Activated naive CD4-positive, alpha-beta T cell treated with anti-CD3 and anti-CD28 coated beads, Interleukin-2, amount 50 U/mL, for 72 hours (primary cell): Measurements from ENCODE around the gene DLD. TPM values are rescaled to one million over a fixed set of nuclear protein-coding genes. Genes with fewer than 3 reads are reported as not detected.
"Not testable (repeated sequence)": the region's sequence is repeated elsewhere in the genome, so short reads cannot be mapped to it uniquely, and the experiment has no call there.

ENCODE experiments used
- ATAC-seq, 2 donors: fragments of 150-1000 bp; cut with Tn5 transposase; 2 replicates each; pipeline ENCODE4 v1.10.0; 2021; ENCODE audit warnings: mild to moderate bottlenecking in 2 of 2, moderate library complexity in 2 of 2
- DNase-seq, 2 donors: peaks; one replicate each; pipeline ENCODE4 v3.0.0; 2021 to 2022; ENCODE audit warnings: low spot score in 2 of 2
- H3K27ac Mint-ChIP-seq, 2 donors: one replicate each; pipeline ENCODE4 v1.8.0; 2022; ENCODE audit warnings: mild to moderate bottlenecking in 2 of 2, mixed read lengths in 2 of 2
- H3K36me3 Mint-ChIP-seq, 2 donors: one replicate each; pipeline ENCODE4 v1.8.0; 2022; ENCODE audit warnings: mixed read lengths in 2 of 2
- H3K9me3 Mint-ChIP-seq, 2 donors: one replicate each; pipeline ENCODE4 v1.8.0; 2022; ENCODE audit warnings: mixed read lengths in 2 of 2
- total RNA-seq, 2 donors: library from RNA; stranded (reverse); gene quantifications; one replicate each; pipeline ENCODE4 v1.2.3, GENCODE V29; 2022

DLD gene
- total RNA-seq, 2 donors from 2014 or later, result 82.8 to 96.5 TPM

GRCh38 chr7:107946881-107947280 is 55.9 kb downstream of the DLD start:
- DNase-seq (no peak), ATAC-seq (no peak)
- no peaks in the 10 kb centered on the region for H3K36me3 Mint-ChIP-seq
- H3K9me3 Mint-ChIP-seq, result no peaks in the 10 kb centered on the region
- no peak overlapping the region for H3K27ac Mint-ChIP-seq

- Mint-ChIP-seq H3K27ac (no peak overlapping the region), H3K9me3 (no peaks in the 10 kb centered on the region), H3K36me3 (no peaks in the 10 kb centered on the region)
- ATAC-seq, result no peak
- no peak for DNase-seq
Measured at GRCh38 chr7:107948645-107949442, 57.9 kb downstream of the DLD start.

GRCh38 chr7:107949443-107949935 is 58.5 kb downstream of the DLD start:
- H3K36me3 Mint-ChIP-seq, result no peaks in the 10 kb centered on the region
- ATAC-seq (no peak), DNase-seq (no peak)
- no peaks in the 10 kb centered on the region for H3K9me3 Mint-ChIP-seq
- H3K27ac Mint-ChIP-seq, result no peak overlapping the region

- no peak overlapping the region for H3K27ac Mint-ChIP-seq
- no peak for DNase-seq
- H3K36me3 Mint-ChIP-seq, result no peaks in the 10 kb centered on the region
- no peak for ATAC-seq
- H3K9me3 Mint-ChIP-seq, result no peaks in the 10 kb centered on the region
Measured at GRCh38 chr7:107951172-107951787, 60.3 kb downstream of the DLD start.

- Mint-ChIP-seq H3K9me3 (no peaks in the 10 kb centered on the region), H3K27ac (no peak overlapping the region), H3K36me3 (no peaks in the 10 kb centered on the region)
- DNase-seq (no peak), ATAC-seq (no peak)
Measured at GRCh38 chr7:107951896-107952295, 60.9 kb downstream of the DLD start.

- H3K9me3 Mint-ChIP-seq, result no peaks in the 10 kb centered on the region
- no peak for DNase-seq
- H3K27ac Mint-ChIP-seq, result no peak overlapping the region
- ATAC-seq, result no peak
- H3K36me3 Mint-ChIP-seq, result no peaks in the 10 kb centered on the region
Measured at GRCh38 chr7:107953265-107953923, 62.4 kb downstream of the DLD start.

GRCh38 chr7:107953924-107954303 is 62.9 kb downstream of the DLD start:
- H3K9me3 Mint-ChIP-seq, result no peaks in the 10 kb centered on the region

GRCh38 chr7:107955394-107955793 is 64.4 kb downstream of the DLD start:
- Mint-ChIP-seq H3K27ac (no peak overlapping the region), H3K36me3 (no peaks in the 10 kb centered on the region), H3K9me3 (no peaks in the 10 kb centered on the region)
- DNase-seq (no peak), ATAC-seq (no peak)

More at GRCh38 chr7:107953924-107954303, 62.9 kb downstream of the DLD start:
- DNase-seq (no peak), ATAC-seq (no peak)
- Mint-ChIP-seq H3K27ac (no peak overlapping the region), H3K36me3 (no peaks in the 10 kb centered on the region)

GRCh38 chr7:107956950-107957349 is 66.0 kb downstream of the DLD start:
- not testable (repeated sequence) for DNase-seq, H3K27ac Mint-ChIP-seq, H3K9me3 Mint-ChIP-seq, ATAC-seq, H3K36me3 Mint-ChIP-seq

- no peak for ATAC-seq
- Mint-ChIP-seq H3K9me3 (no peaks in the 10 kb centered on the region), H3K27ac (no peak overlapping the region), H3K36me3 (no peaks in the 10 kb centered on the region)
- DNase-seq, result no peak
Measured at GRCh38 chr7:107957436-107957835, 66.5 kb downstream of the DLD start.

GRCh38 chr7:107958764-107959526 is 68.0 kb downstream of the DLD start:
- ATAC-seq (no peak), DNase-seq (no peak)
- no peaks in the 10 kb centered on the region for H3K9me3 Mint-ChIP-seq
- no peak overlapping the region for H3K27ac Mint-ChIP-seq
- no peaks in the 10 kb centered on the region for H3K36me3 Mint-ChIP-seq

- DNase-seq (no peak), ATAC-seq (no peak)
- Mint-ChIP-seq H3K9me3 (no peaks in the 10 kb centered on the region), H3K27ac (no peak overlapping the region), H3K36me3 (no peaks in the 10 kb centered on the region)
Measured at GRCh38 chr7:107959527-107959898, 68.5 kb downstream of the DLD start.

- ATAC-seq (no peak), DNase-seq (no peak)
- no peaks in the 10 kb centered on the region for H3K9me3 Mint-ChIP-seq
- H3K27ac Mint-ChIP-seq, result no peak overlapping the region
- no peaks in the 10 kb centered on the region for H3K36me3 Mint-ChIP-seq
Measured at GRCh38 chr7:107960272-107960671, 69.3 kb downstream of the DLD start.

GRCh38 chr7:107961405-107961804 is 70.4 kb downstream of the DLD start:
- H3K36me3 Mint-ChIP-seq, result no peaks in the 10 kb centered on the region
- H3K9me3 Mint-ChIP-seq, result no peaks in the 10 kb centered on the region
- no peak overlapping the region for H3K27ac Mint-ChIP-seq
- no peak for ATAC-seq
- no peak for DNase-seq

- H3K36me3 Mint-ChIP-seq, result no peaks in the 10 kb centered on the region
- no peaks in the 10 kb centered on the region for H3K9me3 Mint-ChIP-seq
- DNase-seq (no peak), ATAC-seq (no peak)
- no peak overlapping the region for H3K27ac Mint-ChIP-seq
Measured at GRCh38 chr7:107962817-107963216, 71.8 kb downstream of the DLD start.

GRCh38 chr7:107964510-107964909 is 73.5 kb downstream of the DLD start:
- H3K27ac Mint-ChIP-seq, result no peak overlapping the region
- ATAC-seq, result no peak
- no peaks in the 10 kb centered on the region for H3K9me3 Mint-ChIP-seq
- H3K36me3 Mint-ChIP-seq, result no peaks in the 10 kb centered on the region
- no peak for DNase-seq

GRCh38 chr7:107966711-107967110 is 75.7 kb downstream of the DLD start:
- DNase-seq (no peak), ATAC-seq (no peak)
- Mint-ChIP-seq H3K36me3 (no peaks in the 10 kb centered on the region), H3K9me3 (no peaks in the 10 kb centered on the region), H3K27ac (no peak overlapping the region)
